ENCODE measurements around the gene ADGRB3. TPM values are rescaled to one million over a fixed set of nuclear protein-coding genes. Genes with fewer than 3 reads are reported as not detected.

Gene ADGRB3
- total and polyA plus RNA-seq, 10 of the 15 experiments (the other 5 are each of a cell fraction or from before 2014, with no cell fraction given), result 0.03 to 0.06 TPM; not detected in 8

GRCh38 chr6:68654134-68654533 is 19.1 kb downstream of the ADGRB3 start:
- 0% methylated on average over 2 of the region's 2 CpGs for WGBS (ENCODE audit: insufficient coverage, insufficient replicate concordance, low lambda C conversion rate, missing lambda C conversion rate)
- in situ Hi-C loops (cut with MboI) (no loop called here), intact Hi-C loops (cut with micrococcal nuclease; ENCODE audit: unreplicated experiment) (no loop called here)
- no peak for ATAC-seq
- Histone ChIP-seq H3K27me3 (replicated peaks in 1 of 2; ENCODE audit: control insufficient read depth in 2 of 2, insufficient read depth in 2 of 2, low read length in 1 of 2) (no peaks in the 10 kb centered on the region), H3K79me2 (ENCODE audit: control insufficient read depth, insufficient read depth, low read length) (no peaks in the 10 kb centered on the region), H4K20me1 (ENCODE audit: control insufficient read depth, insufficient read depth) (no peaks in the 10 kb centered on the region), H3K9me3 (replicated peaks; ENCODE audit: control insufficient read depth, insufficient read depth, low read length) (no peaks in the 10 kb centered on the region), H3K4me3 (no peak overlapping the region), H3K4me2 (ENCODE audit: control insufficient read depth, insufficient read depth) (no peak overlapping the region), H3K36me3 (ENCODE audit: control insufficient read depth in 2 of 2, insufficient read depth in 2 of 2, low read length in 1 of 2) (no peaks in the 10 kb centered on the region), H3K4me1 (ENCODE audit: control insufficient read depth, insufficient read depth, low read length) (no peaks in the 10 kb centered on the region), H3K27ac (ENCODE audit: control insufficient read depth, insufficient read depth) (no peak overlapping the region), H2AFZ (ENCODE audit: control insufficient read depth, low read depth, low read length) (no peak overlapping the region), H3K9ac (ENCODE audit: control insufficient read depth, insufficient read depth, low read length) (no peak overlapping the region)
- DNase-seq (ENCODE audit: low read depth, low spot score), result no peak
- FAIRE-seq, result no peak
- ChIA-PET CTCF (no interaction called here), POLR2A (no interaction called here), RAD21 (ENCODE audit: unreplicated experiment) (no interaction called here), SMC1A (ENCODE audit: uncharacterized antibody, unreplicated experiment) (no interaction called here)
- BruUV-seq (replicated peaks), result no TSS peak
- TF ChIP-seq E4F1 (IDR thresholded peaks at IDR 0.05; ENCODE audit: borderline replicate concordance, partially characterized antibody) (no peak), MYB (IDR thresholded peaks at IDR 0.05; ENCODE audit: borderline replicate concordance, low read depth, low read length) (no peak), TBL1XR1 (IDR thresholded peaks at IDR 0.05; ENCODE audit: low read depth, low read length) (no peak), HDGF (IDR thresholded peaks at IDR 0.05) (no peak), NBN (IDR thresholded peaks at IDR 0.05) (no peak), YY1 (IDR thresholded peaks at IDR 0.05; ENCODE audit: low read depth, low read length) (no peak), ZNF207 (IDR thresholded peaks at IDR 0.05; ENCODE audit: borderline replicate concordance) (no peak)

- FAIRE-seq, result no peak
- no peaks in the 10 kb centered on the region for H3K9me3 ChIP-seq (replicated peaks; ENCODE audit: control insufficient read depth, insufficient read depth, low read length)
- 0% methylated on average over 1 of the region's 1 CpG for WGBS (ENCODE audit: insufficient coverage, insufficient replicate concordance, low lambda C conversion rate, missing lambda C conversion rate)
- H3K4me3 ChIP-seq, result no peak overlapping the region
- no peak overlapping the region for H3K4me2 ChIP-seq (ENCODE audit: control insufficient read depth, insufficient read depth)
- ChIA-PET CTCF (no interaction called here), RAD21 (ENCODE audit: unreplicated experiment) (no interaction called here), POLR2A (no interaction called here), SMC1A (ENCODE audit: uncharacterized antibody, unreplicated experiment) (no interaction called here)
- no peak for ATAC-seq
- no peak overlapping the region for H2AFZ ChIP-seq (ENCODE audit: control insufficient read depth, low read depth, low read length)
- intact Hi-C loops (cut with micrococcal nuclease; ENCODE audit: unreplicated experiment) (no loop called here), in situ Hi-C loops (cut with MboI) (no loop called here)
- no peak for DNase-seq (ENCODE audit: low read depth, low spot score)
- H3K27ac ChIP-seq (ENCODE audit: control insufficient read depth, insufficient read depth), result no peak overlapping the region
- H3K79me2 ChIP-seq (ENCODE audit: control insufficient read depth, insufficient read depth, low read length), result no peaks in the 10 kb centered on the region
- H4K20me1 ChIP-seq (ENCODE audit: control insufficient read depth, insufficient read depth), result no peaks in the 10 kb centered on the region
- no peak overlapping the region for H3K9ac ChIP-seq (ENCODE audit: control insufficient read depth, insufficient read depth, low read length)
- H3K4me1 ChIP-seq (ENCODE audit: control insufficient read depth, insufficient read depth, low read length), result no peaks in the 10 kb centered on the region
- no peaks in the 10 kb centered on the region for H3K36me3 ChIP-seq (ENCODE audit: control insufficient read depth in 2 of 2, insufficient read depth in 2 of 2, low read length in 1 of 2)
- BruUV-seq (replicated peaks), result no TSS peak
- TF ChIP-seq YBX1 (IDR thresholded peaks at IDR 0.05) (no peak), CREB1 (IDR thresholded peaks at IDR 0.05; ENCODE audit: low read depth) (no peak), TCF12 (IDR thresholded peaks at IDR 0.05; ENCODE audit: low read depth, low read length) (no peak), WRNIP1 (IDR thresholded peaks at IDR 0.05; ENCODE audit: borderline replicate concordance, low read depth, low read length) (no peak)
- H3K27me3 ChIP-seq (replicated peaks in 1 of 2; ENCODE audit: control insufficient read depth in 2 of 2, insufficient read depth in 2 of 2, low read length in 1 of 2), result no peaks in the 10 kb centered on the region
Observed at GRCh38 chr6:68655028-68655427, 19.9 kb downstream of the ADGRB3 start.
